Parietal lobe (tissue), 1 donor: ENCODE results near the gene SERPINA3. TPM values are rescaled to one million over a fixed set of nuclear protein-coding genes. Genes with fewer than 3 reads are reported as not detected.

Source experiments
- total RNA-seq: library from RNA; depleted of rRNA; stranded (reverse); fragments of >200 nt; gene quantifications from one replicate; pipeline ENCODE4 v1.2.3, GENCODE V29; 2014

SERPINA3 gene
- total RNA-seq: 1.3 TPM

DNA sequence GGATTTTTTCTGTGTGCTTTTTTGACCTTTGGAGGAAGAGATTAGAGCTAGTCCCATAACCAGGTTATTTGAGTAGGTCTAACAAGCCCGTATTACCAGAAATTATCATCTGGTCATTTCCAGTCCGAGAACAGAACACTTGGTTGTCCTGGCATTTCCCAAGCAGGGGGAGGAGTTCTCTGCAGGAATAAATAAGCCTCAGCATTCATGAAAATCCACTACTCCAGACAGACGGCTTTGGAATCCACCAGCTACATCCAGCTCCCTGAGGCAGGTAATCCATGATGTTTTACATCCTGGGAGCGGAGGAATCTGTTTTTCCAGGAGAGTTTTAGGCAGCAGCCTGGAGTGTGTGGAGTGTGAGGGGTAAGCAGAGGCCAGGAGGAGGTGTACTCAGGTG lies at the start of gene SERPINA3:
Gene SERPINA3 (plus strand): TSS at position 218 of the 400 bp plus-strand sequence. CDS start 2,051 bp downstream, outside the sequence.

GRCh38 chr14:94581127-94581999 lies 30.8 kb upstream of the SERPINA3 start, which contains the start of gene SERPINA5:
TSS of gene SERPINA5 (plus strand) at chr14:94581426. CDS start at chr14:94587363, 5,937 bp downstream.

Other genes with a start within 250 kb of the SERPINA3 start
- not detected for gene SERPINA2, start 245.7 kb upstream of the SERPINA3 start, total RNA-seq
- gene SERPINA1, start 223.8 kb upstream of the SERPINA3 start, total RNA-seq: 1.9 TPM
- not detected for gene SERPINA11, start 159.6 kb upstream of the SERPINA3 start, total RNA-seq
- not detected for gene SERPINA9, start 136.2 kb upstream of the SERPINA3 start, total RNA-seq
- not detected for gene SERPINA12, start 102.9 kb upstream of the SERPINA3 start, total RNA-seq
- not detected for gene SERPINA4, start 50.9 kb upstream of the SERPINA3 start, total RNA-seq
- not detected for gene SERPINA5, start 31.0 kb upstream of the SERPINA3 start, total RNA-seq
- gene GSC, start 157.7 kb downstream of the SERPINA3 start, total RNA-seq: not detected